WTC11 (cell line): ENCODE measurements around the gene CD59. TPM values are rescaled to one million over a fixed set of nuclear protein-coding genes. Genes with fewer than 3 reads are reported as not detected.

Experiments
- ATAC-seq: fragments of 200-7000 bp; cut with Tn5 transposase; 2 replicates; pipeline ENCODE4 v1.10.0; 2021; ENCODE audit warnings: mild to moderate bottlenecking, moderate library complexity
- CTCF ChIA-PET: fragments of 300-600 bp; sonication (Branson Sonifier 250); formaldehyde crosslinking; loops from one replicate; lab custom pipeline; 2021; ENCODE audit warnings: antibody characterized with exemption; lab: Charles Lee
- POLR2A ChIA-PET: fragments of 350-600 bp; sonication (Branson Sonifier 250); formaldehyde crosslinking; loops from one replicate; lab custom pipeline; 2021; ENCODE audit warnings: antibody characterized with exemption; lab: Charles Lee
- DNase-seq: peaks from one replicate; pipeline ENCODE4 v3.0.0; 2021; ENCODE audit warnings: low spot score
- H3K27ac Mint-ChIP-seq: 2 replicates; pipeline ENCODE4 v1.8.0; 2021; ENCODE audit warnings: mixed read lengths
- H3K27me3 Mint-ChIP-seq: 2 replicates; pipeline ENCODE4 v1.8.0; 2021; ENCODE audit warnings: low read depth, mild to moderate bottlenecking, moderate library complexity, mixed read lengths
- H3K36me3 Mint-ChIP-seq: 2 replicates; pipeline ENCODE4 v1.8.0; 2021; ENCODE audit warnings: mixed read lengths
- H3K4me1 Mint-ChIP-seq: 2 replicates; pipeline ENCODE4 v1.8.0; 2022; ENCODE audit warnings: mixed read lengths
- H3K4me3 Mint-ChIP-seq: 2 replicates; pipeline ENCODE4 v1.8.0; 2021; ENCODE audit warnings: mild to moderate bottlenecking, moderate library complexity, mixed read lengths
- H3K9me3 Mint-ChIP-seq: 2 replicates; pipeline ENCODE4 v1.8.0; 2021; ENCODE audit warnings: mixed read lengths
- ATF1 ChIP-seq: sonication (generic); formaldehyde crosslinking; IDR thresholded peaks from 2 replicates; pipeline ENCODE4 v1.8.1; 2023; ENCODE audit warnings: mild to moderate bottlenecking, moderate library complexity, missing genetic modification reagents
- ATF2 ChIP-seq: sonication (generic); formaldehyde crosslinking; IDR thresholded peaks from 2 replicates; pipeline ENCODE4 v1.8.1; 2022; ENCODE audit warnings: low read depth, missing genetic modification reagents, borderline replicate concordance
- FOXP4 ChIP-seq: sonication (generic); formaldehyde crosslinking; IDR thresholded peaks from 2 replicates; pipeline ENCODE4 v1.8.0; 2022; ENCODE audit warnings: mild to moderate bottlenecking, missing genetic modification reagents
- GABPB1 ChIP-seq: sonication (generic); formaldehyde crosslinking; IDR thresholded peaks from 2 replicates; pipeline ENCODE4 v1.8.1; 2023; ENCODE audit warnings: mild to moderate bottlenecking, missing genetic modification reagents
- HMGA2 ChIP-seq: fragments of 250-450 bp; sonication (Bioruptor Pico); IDR thresholded peaks from 2 replicates; pipeline ENCODE4 v1.4.0; 2021; ENCODE audit warnings: mild to moderate bottlenecking, moderate library complexity
- IRF1 ChIP-seq: sonication (generic); formaldehyde crosslinking; IDR thresholded peaks from 2 replicates; pipeline ENCODE4 v1.8.0; 2023; ENCODE audit warnings: missing genetic modification reagents
- IRF2 ChIP-seq: sonication (generic); formaldehyde crosslinking; IDR thresholded peaks from 2 replicates; pipeline ENCODE4 v1.8.0; 2022; ENCODE audit warnings: low read depth, missing genetic modification reagents, borderline replicate concordance
- KAT7 ChIP-seq: sonication (generic); formaldehyde crosslinking; IDR thresholded peaks from 2 replicates; pipeline ENCODE4 v1.8.1; 2023; ENCODE audit warnings: missing genetic modification reagents, mild to moderate bottlenecking, borderline replicate concordance
- MAX ChIP-seq: sonication (generic); formaldehyde crosslinking; IDR thresholded peaks from 2 replicates; pipeline ENCODE4 v1.8.0; 2022; ENCODE audit warnings: mild to moderate bottlenecking, missing genetic modification reagents
- MLX ChIP-seq: sonication (generic); formaldehyde crosslinking; IDR thresholded peaks from 2 replicates; pipeline ENCODE4 v1.8.1; 2023; ENCODE audit warnings: mild to moderate bottlenecking, missing genetic modification reagents, moderate library complexity
- PREB ChIP-seq: sonication (generic); formaldehyde crosslinking; IDR thresholded peaks from 2 replicates; pipeline ENCODE4 v1.8.1; 2022; ENCODE audit warnings: mild to moderate bottlenecking, missing genetic modification reagents, moderate library complexity, borderline replicate concordance
- PRRX2 ChIP-seq: fragments of 250-450 bp; sonication (Bioruptor Pico); IDR thresholded peaks from 2 replicates; pipeline ENCODE4 v1.8.0; 2021; ENCODE audit warnings: mild to moderate bottlenecking
- SMAD3 ChIP-seq: sonication (generic); formaldehyde crosslinking; IDR thresholded peaks from 2 replicates; pipeline ENCODE4 v1.8.0; 2022; ENCODE audit warnings: missing genetic modification reagents, mild to moderate bottlenecking, borderline replicate concordance
- STAT6 ChIP-seq: sonication (generic); formaldehyde crosslinking; conservative IDR thresholded peaks from 2 replicates; pipeline ENCODE4 v1.8.1; 2023; ENCODE audit warnings: mild to moderate bottlenecking, low read depth, missing genetic modification reagents, moderate library complexity
- TEAD1 ChIP-seq: sonication (generic); formaldehyde crosslinking; IDR thresholded peaks from 2 replicates; pipeline ENCODE4 v1.8.0; 2022; ENCODE audit warnings: mild to moderate bottlenecking, missing genetic modification reagents
- TP53 ChIP-seq: sonication (generic); formaldehyde crosslinking; IDR thresholded peaks from 2 replicates; pipeline ENCODE4 v1.8.1; 2023; ENCODE audit warnings: mild to moderate bottlenecking, missing genetic modification reagents
- ZBTB21 ChIP-seq: sonication (generic); formaldehyde crosslinking; IDR thresholded peaks from 2 replicates; pipeline ENCODE4 v1.8.1; 2023; ENCODE audit warnings: mild to moderate bottlenecking, missing genetic modification reagents, borderline replicate concordance
- ZBTB43 ChIP-seq: sonication (generic); formaldehyde crosslinking; IDR thresholded peaks from 2 replicates; pipeline ENCODE4 v1.8.1; 2023; ENCODE audit warnings: mild to moderate bottlenecking, missing genetic modification reagents
- ZNF121 ChIP-seq: sonication (generic); formaldehyde crosslinking; IDR thresholded peaks from 2 replicates; pipeline ENCODE4 v1.8.0; 2023; ENCODE audit warnings: missing genetic modification reagents
- ZNF219 ChIP-seq: sonication (generic); formaldehyde crosslinking; IDR thresholded peaks from 2 replicates; pipeline ENCODE4 v1.8.0; 2023; ENCODE audit warnings: missing genetic modification reagents, mild to moderate bottlenecking, borderline replicate concordance
- ZNF263 ChIP-seq: sonication (generic); formaldehyde crosslinking; IDR thresholded peaks from 2 replicates; pipeline ENCODE4 v1.8.1; 2022; ENCODE audit warnings: low read depth, mild to moderate bottlenecking, moderate library complexity, missing genetic modification reagents
- ZNF317 ChIP-seq: sonication (generic); formaldehyde crosslinking; IDR thresholded peaks from 2 replicates; pipeline ENCODE4 v1.8.1; 2023; ENCODE audit warnings: low read depth, mild to moderate bottlenecking, moderate library complexity, missing genetic modification reagents, borderline replicate concordance
- ZNF396 ChIP-seq: fragments of 250-450 bp; sonication (Bioruptor Pico); IDR thresholded peaks from 2 replicates; pipeline ENCODE4 v1.8.0; 2021; ENCODE audit warnings: mild to moderate bottlenecking, moderate library complexity, borderline replicate concordance
- ZNF423 ChIP-seq: fragments of 250-450 bp; sonication (Bioruptor Pico); IDR thresholded peaks from 2 replicates; pipeline ENCODE4 v2.1.2; 2022; ENCODE audit warnings: mild to moderate bottlenecking, moderate library complexity
- total RNA-seq: library from RNA; stranded (reverse); gene quantifications from 3 replicates; pipeline ENCODE4 v1.2.3, GENCODE V29; 2021

CD59 gene
- total RNA-seq, 1 experiment from 2014 or later: 65.8 TPM

GRCh38 chr11:33699515-33700062, 36.6 kb downstream of the CD59 start:
- CTCF ChIA-PET: interaction anchor here (0.9 to 1.9 kb wide), 6 partner anchors 16 to 297 kb away, joined by 3 to 4 read pairs (median 3); no protein-coding TSS in a partner anchor
- Mint-ChIP-seq H3K27me3 (peaks cover 16% of the 10 kb centered on the region), H3K27ac (no peak overlapping the region), H3K36me3 (no peaks in the 10 kb centered on the region), H3K9me3 (no peaks in the 10 kb centered on the region), H3K4me1 (peaks cover 32% of the 10 kb centered on the region), H3K4me3 (peak overlapping the region; percentile 80)
- ATAC-seq (no peak), DNase-seq (no peak)
- POLR2A ChIA-PET: no interaction called here
- TF ChIP-seq PREB (CRISPR knock-in tag) (no peak), FOXP4 (CRISPR knock-in tag) (no peak), TEAD1 (CRISPR knock-in tag) (no peak), ZNF423 (no peak), ZBTB21 (CRISPR knock-in tag) (no peak), ZBTB43 (CRISPR knock-in tag) (no peak), SMAD3 (no peak), ATF1 (no peak), ZNF121 (CRISPR knock-in tag) (no peak), ZNF219 (CRISPR knock-in tag) (no peak), PRRX2 (CRISPR knock-in tag) (no peak), GABPB1 (no peak; the same call in 1 of the 2 replicates), HMGA2 (CRISPR knock-in tag) (no peak), ATF2 (CRISPR knock-in tag) (no peak), ZNF263 (CRISPR knock-in tag) (no peak)

- Mint-ChIP-seq H3K27me3 (peaks cover 16% of the 10 kb centered on the region), H3K27ac (no peak overlapping the region), H3K4me3 (peak overlapping the region; percentile 80; the same call in 1 of the 2 replicates), H3K36me3 (no peaks in the 10 kb centered on the region), H3K9me3 (no peaks in the 10 kb centered on the region), H3K4me1 (peaks cover 25% of the 10 kb centered on the region)
- POLR2A ChIA-PET: no interaction called here
- CTCF ChIA-PET: interaction anchor here (1.3 kb wide), 1 partner anchor 155 kb away, joined by 3 read pairs; no protein-coding TSS in a partner anchor
- DNase-seq: no peak
- no peak for ATAC-seq
- TF ChIP-seq IRF2 (no peak), TP53 (no peak), ZNF317 (CRISPR knock-in tag) (no peak), IRF1 (CRISPR knock-in tag) (no peak), MLX (CRISPR knock-in tag) (no peak), KAT7 (CRISPR knock-in tag) (no peak), MAX (CRISPR knock-in tag) (no peak), STAT6 (CRISPR knock-in tag) (no peak), ZNF396 (CRISPR knock-in tag) (no peak)
Observed at GRCh38 chr11:33698921-33699320, 37.3 kb downstream of the CD59 start.
